Measurements from ENCODE around the gene SLIT3. TPM values are rescaled to one million over a fixed set of nuclear protein-coding genes. Genes with fewer than 3 reads are reported as not detected.

SLIT3 gene
- total RNA-seq, 1 donor from 2014 or later = 3.3 TPM

- peak; percentile 7 for DNase-seq (ENCODE audit: low read depth)
These were observed 271.2 kb downstream of the SLIT3 start for GRCh38 chr5:169029661-169030274.

GRCh38 chr5:169029037-169029436 lies 271.9 kb downstream of the SLIT3 start:
- DNase-seq (ENCODE audit: low read depth) = peak; percentile 24

GRCh38 chr5:169027501-169028061 lies 273.4 kb downstream of the SLIT3 start:
- DNase-seq (ENCODE audit: low read depth) = no peak

GRCh38 chr5:169025491-169025890 lies 275.4 kb downstream of the SLIT3 start:
- DNase-seq (ENCODE audit: low read depth) = no peak

GRCh38 chr5:169024421-169024820 lies 276.5 kb downstream of the SLIT3 start:
- DNase-seq (ENCODE audit: low read depth) = no peak

- DNase-seq (ENCODE audit: low read depth) = no peak
These were observed 278.2 kb downstream of the SLIT3 start for GRCh38 chr5:169022718-169023117.

- peak; percentile 54 for DNase-seq (ENCODE audit: low read depth)
These were observed 280.8 kb downstream of the SLIT3 start for GRCh38 chr5:169020102-169020501.

GRCh38 chr5:169018925-169019324 lies 282.0 kb downstream of the SLIT3 start:
- no peak for DNase-seq (ENCODE audit: low read depth)

- DNase-seq (ENCODE audit: low read depth) = no peak
These were observed 284.9 kb downstream of the SLIT3 start for GRCh38 chr5:169015991-169016390.

- peak; percentile 50 for DNase-seq (ENCODE audit: low read depth)
These were observed 287.1 kb downstream of the SLIT3 start for GRCh38 chr5:169013846-169014245.

- DNase-seq (ENCODE audit: low read depth) = peak; percentile 6
These were observed 287.7 kb downstream of the SLIT3 start for GRCh38 chr5:169013208-169013728.

- DNase-seq (ENCODE audit: low read depth) = peak; percentile 29
These were observed 288.5 kb downstream of the SLIT3 start for GRCh38 chr5:169012450-169012849.

GRCh38 chr5:169011451-169011850 lies 289.5 kb downstream of the SLIT3 start:
- no peak for DNase-seq (ENCODE audit: low read depth)

GRCh38 chr5:169011009-169011408 lies 289.9 kb downstream of the SLIT3 start:
- DNase-seq (ENCODE audit: low read depth) = no peak

- no peak for DNase-seq (ENCODE audit: low read depth)
These were observed 291.8 kb downstream of the SLIT3 start for GRCh38 chr5:169009123-169009522.

GRCh38 chr5:169006842-169007790 lies 293.8 kb downstream of the SLIT3 start:
- peak; percentile 62 for DNase-seq (ENCODE audit: low read depth)

- no peak for DNase-seq (ENCODE audit: low read depth)
These were observed 296.4 kb downstream of the SLIT3 start for GRCh38 chr5:169004551-169004950.

GRCh38 chr5:169003721-169004541 lies 297.0 kb downstream of the SLIT3 start:
- DNase-seq (ENCODE audit: low read depth) = no peak

GRCh38 chr5:169002953-169003555 lies 297.9 kb downstream of the SLIT3 start:
- DNase-seq (ENCODE audit: low read depth) = no peak

GRCh38 chr5:169001394-169001793 lies 299.5 kb downstream of the SLIT3 start:
- DNase-seq (ENCODE audit: low read depth) = no peak

GRCh38 chr5:168995024-168995423 lies 305.9 kb downstream of the SLIT3 start:
- no peak for DNase-seq (ENCODE audit: low read depth)

Measured in renal cortical epithelial cell (primary cell).